Endothelial cell of umbilical vein (primary cell): ENCODE results near the gene ARID1B. TPM values are rescaled to one million over a fixed set of nuclear protein-coding genes. Genes with fewer than 3 reads are reported as not detected.

ENCODE experiments used
- BruUV-seq: library from RNA; stranded (reverse); fragments of 400-500 nt; replicated peaks from 2 replicates; lab custom pipeline; 2021; lab: Mats Ljungman, UMichigan
- CTCF ChIA-PET: fragments of 300-600, 350-600 bp; sonication (Branson Sonifier 250); formaldehyde crosslinking; loops from one replicate; lab custom pipeline; 2021; ENCODE audit warnings: antibody characterized with exemption, inconsistent platforms; lab: Charles Lee
- POLR2A ChIA-PET: fragments of 300-600, 350-600 bp; sonication (Branson Sonifier 250); formaldehyde crosslinking; loops from one replicate; lab custom pipeline; 2021; ENCODE audit warnings: antibody characterized with exemption, inconsistent platforms; lab: Charles Lee
- DNase-seq: peaks from one replicate; pipeline ENCODE4 v3.0.0-alpha.2; 2011; ENCODE audit warnings: low read depth, low spot score
- FAIRE-seq: peaks from 2 replicates; lab custom pipeline; 2011; peaks lifted over from hg19 to GRCh38; lab: Jason Lieb, UNC
- H2AFZ ChIP-seq: 2 replicates; pipeline ENCODE4 v1.6.0; 2012; ENCODE audit warnings: low read depth, low read length, control low read depth, inconsistent platforms
- H3K27ac ChIP-seq: 2 replicates; pipeline ENCODE4 v1.5.1; 2011; ENCODE audit warnings: low read depth, mild to moderate bottlenecking, control low read depth, low read length, moderate library complexity; ENCODE audit not compliant: insufficient read depth
- H3K27me3 ChIP-seq, 2 experiments: 2 replicates each; pipeline versions ENCODE4 v1.6.0 to v1.6.1; 2011; ENCODE audit warnings: low read length in 2 of 2, mixed read lengths in 1 of 2; ENCODE audit not compliant: control insufficient read depth in 2 of 2, insufficient read depth in 2 of 2
- H3K36me3 ChIP-seq, 2 experiments: 2 replicates in 1 of 2; 3 replicates in 1 of 2; pipeline ENCODE4 v1.5.1; 2011; ENCODE audit warnings: low read length in 2 of 2, mild to moderate bottlenecking in 1 of 2, moderate library complexity in 1 of 2; ENCODE audit not compliant: control insufficient read depth in 2 of 2, insufficient read depth in 2 of 2; ENCODE audit errors: extremely low read depth in 1 of 2
- H3K4me1 ChIP-seq: 3 replicates; pipeline ENCODE4 v1.5.1; 2011; ENCODE audit warnings: mild to moderate bottlenecking, low read length; ENCODE audit not compliant: control insufficient read depth, insufficient read depth; ENCODE audit errors: extremely low read depth
- H3K4me2 ChIP-seq: 2 replicates; pipeline ENCODE4 v1.6.1; 2011; ENCODE audit warnings: low read length, control low read depth, mixed read lengths; ENCODE audit not compliant: insufficient read depth
- H3K4me3 ChIP-seq, 3 experiments: fragments of 200-600 bp in 1 of 3; sonication (generic), shearing (Covaris generic) in 1 of 3; replicated peaks in 1 of 3; 2 replicates each; pipeline ENCODE4 v1.5.1; 2011 to 2016; ENCODE audit warnings: control low read depth in 3 of 3, low read length in 3 of 3, mild to moderate bottlenecking in 2 of 3, inconsistent platforms in 1 of 3, low read depth in 1 of 3, moderate library complexity in 1 of 3; ENCODE audit not compliant: insufficient read depth in 1 of 3
- H3K79me2 ChIP-seq: 2 replicates; pipeline ENCODE4 v1.6.0; 2012; ENCODE audit warnings: low read length, inconsistent platforms; ENCODE audit not compliant: control insufficient read depth, insufficient read depth
- H3K9ac ChIP-seq: replicated peaks from 2 replicates; pipeline ENCODE3; 2011; ENCODE audit warnings: low read length, control low read depth; ENCODE audit not compliant: insufficient read depth; ENCODE audit errors: extremely low read depth
- H3K9me1 ChIP-seq: replicated peaks from 3 replicates; pipeline ENCODE4 v1.6.0; 2011; ENCODE audit warnings: mild to moderate bottlenecking, low read length; ENCODE audit not compliant: control insufficient read depth, insufficient read depth; ENCODE audit errors: extremely low read depth
- H3K9me3 ChIP-seq: replicated peaks from 2 replicates; pipeline ENCODE4 v1.5.1; 2012; ENCODE audit warnings: low read length, inconsistent platforms; ENCODE audit not compliant: control insufficient read depth, insufficient read depth
- H4K20me1 ChIP-seq: replicated peaks from 2 replicates; pipeline ENCODE3; 2011; ENCODE audit warnings: mild to moderate bottlenecking, low read length; ENCODE audit not compliant: control insufficient read depth, insufficient read depth; ENCODE audit errors: extremely low read depth
- CTCF ChIP-seq, 2 donors: IDR thresholded peaks; 1 replicate in 1 of 2; 2 replicates in 1 of 2; pipeline ENCODE4 v1.5.1; 2011; ENCODE audit warnings: low read length in 2 of 2, mild to moderate bottlenecking in 2 of 2, moderate library complexity in 2 of 2, control low read depth in 1 of 2, inconsistent platforms in 1 of 2, low read depth in 1 of 2; ENCODE audit not compliant: insufficient read depth in 1 of 2; ENCODE audit errors: extremely low read depth in 1 of 2
- EZH2 ChIP-seq: IDR thresholded peaks from 2 replicates; pipeline ENCODE4 v1.6.1; 2012; ENCODE audit warnings: borderline replicate concordance, low read depth, mild to moderate bottlenecking, moderate library complexity, low read length, inconsistent platforms; ENCODE audit not compliant: severe bottlenecking
- FOS ChIP-seq: IDR thresholded peaks from 2 replicates; pipeline ENCODE4 v1.6.1; 2011; ENCODE audit warnings: mild to moderate bottlenecking, low read length, moderate library complexity, borderline replicate concordance; ENCODE audit not compliant: insufficient read depth
- JUN ChIP-seq: IDR thresholded peaks from 2 replicates; pipeline ENCODE4 v1.6.1; 2011; ENCODE audit warnings: borderline replicate concordance, low read depth; ENCODE audit not compliant: insufficient read length, insufficient read depth
- MYC ChIP-seq: IDR thresholded peaks from one replicate; pipeline ENCODE4 v1.6.1; 2011; ENCODE audit warnings: mild to moderate bottlenecking, low read depth, low read length
- POLR2A ChIP-seq: IDR thresholded peaks from 2 replicates; pipeline ENCODE4 v1.6.1; 2012; ENCODE audit warnings: low read depth, mild to moderate bottlenecking, control low read depth, low read length
- POLR2AphosphoS5 ChIP-seq: IDR thresholded peaks from 2 replicates; pipeline ENCODE4 v1.6.1; 2012; ENCODE audit warnings: low read depth, mild to moderate bottlenecking, control low read depth, low read length, moderate library complexity; ENCODE audit not compliant: insufficient read depth
- dilution Hi-C: fragments of 300-500 bp; cut with MboI; formaldehyde crosslinking; loops from one replicate; pipeline ENCODE4 v1.15.0; 2019; ENCODE audit warnings: low sequenced_read_pairs; ENCODE audit not compliant: extremely low pct_ligation_motif_present
- intact Hi-C: fragments of 100-400 bp; cut with micrococcal nuclease; formaldehyde crosslinking; loops from one replicate; pipeline ENCODE4 v1.10.0; 2022
- polyA plus RNA-seq, 4 experiments: library from polyadenylated mRNA; depleted of rRNA in 3 of 4; stranded (reverse) in 3 of 4; unstranded in 1 of 4; fragments of >200 nt; gene quantifications; 2 replicates each; pipeline versions ENCODE4 v1.2.1 to v1.2.3, GENCODE V29; 2011 to 2012; ENCODE audit warnings: missing spikeins in 1 of 4
- total RNA-seq: library from RNA; stranded (reverse); gene quantifications from 2 replicates; pipeline ENCODE4 v1.2.3, GENCODE V29; 2021

ARID1B gene
- total and polyA plus RNA-seq, 2 donors (not counting 3 experiments of a cell fraction or from before 2014, with no cell fraction given) = 21.8 to 89.5 TPM

DNA sequence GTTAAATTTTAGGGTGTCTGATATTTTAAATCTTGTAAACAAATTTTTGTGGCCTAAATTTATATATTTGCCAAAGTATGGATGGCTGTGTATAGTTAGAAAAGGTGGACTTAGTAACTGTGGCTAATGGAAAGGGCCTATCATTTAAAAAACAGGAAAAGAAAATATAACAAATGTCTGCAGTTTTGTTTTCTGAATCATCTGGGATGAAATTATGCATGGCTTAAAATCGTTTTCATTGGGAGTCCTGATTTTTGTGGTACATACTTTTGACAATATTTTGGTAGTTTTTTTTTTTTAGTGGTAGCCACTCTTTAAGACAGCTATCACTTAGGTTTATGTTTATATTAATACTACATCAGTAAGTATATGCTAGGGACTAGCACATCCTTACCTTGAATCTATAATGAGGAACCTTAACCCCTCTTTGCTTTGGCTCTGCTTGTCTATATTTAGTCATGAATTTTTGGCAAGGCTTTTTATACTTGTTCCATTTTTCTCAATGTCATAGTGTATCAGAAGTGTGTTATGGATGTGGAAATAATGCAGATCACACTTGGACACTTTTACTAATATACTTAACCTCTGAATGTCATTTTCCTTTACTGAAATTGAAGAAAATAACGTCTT lies 5.6 kb downstream of the ARID1B start:
- H3K27ac ChIP-seq = peak overlapping the region; percentile 67
- FAIRE-seq (no peak), DNase-seq (peak; percentile 18)
- H3K9ac ChIP-seq = peak overlapping the region; percentile 78
- H3K9me3 ChIP-seq = no peaks in the 10 kb centered on the region
- TF ChIP-seq FOS (no peak), EZH2 (no peak), POLR2A (no peak), MYC (no peak), CTCF (IDR thresholded peaks at IDR 0.05; ENCODE audit: extremely low read depth in 1 of 2, insufficient read depth in 1 of 2, low read depth in 1 of 2, low read length in 2 of 2) (no peak), POLR2AphosphoS5 (no peak), JUN (no peak)
- POLR2A ChIA-PET = interaction anchor here (0.6 kb wide), 1 partner anchor 11 kb away, joined by 8 read pairs; no protein-coding TSS in a partner anchor
- intact Hi-C loops (loop anchor here (5.0 to 10.0 kb wide), 6 partner anchors 64 to 618 kb away; no protein-coding TSS in a partner anchor), dilution Hi-C loops (no loop called here)
- no peak overlapping the region for H2AFZ ChIP-seq
- no peaks in the 10 kb centered on the region for H3K9me1 ChIP-seq
- CTCF ChIA-PET = interaction anchor here (0.9 kb wide), 1 partner anchor 13 kb away, joined by 3 read pairs; no protein-coding TSS in a partner anchor
- BruUV-seq = no TSS peak
- peaks cover 29% of the 10 kb centered on the region for H4K20me1 ChIP-seq
- no peaks in the 10 kb centered on the region for H3K27me3 ChIP-seq
- peak overlapping the region; percentile 100 for H3K4me2 ChIP-seq
- peaks cover 32% of the 10 kb centered on the region for H3K4me1 ChIP-seq
- H3K4me3 ChIP-seq = peak overlapping the region in 1 of 3 experiments; percentile 99
- H3K79me2 ChIP-seq = peaks cover 97% of the 10 kb centered on the region
- peaks cover 2 to 3% of the 10 kb centered on the region in 2 experiments for H3K36me3 ChIP-seq
